GM10248 (cell line): ENCODE results near the gene DLK1.

Experiments
- CTCF ChIA-PET: fragments of 300-600 bp; sonication (Branson Sonifier 250); formaldehyde crosslinking; extraction: SDS; loops from one replicate; lab custom pipeline; 2021; ENCODE audit warnings: antibody characterized with exemption; lab: Yijun Ruan, JAX
- POLR2A ChIA-PET: fragments of 350-650 bp; sonication (Branson Sonifier 250); formaldehyde crosslinking; extraction: SDS; loops from one replicate; lab custom pipeline; 2020; ENCODE audit warnings: antibody characterized with exemption; lab: Yijun Ruan, JAX
- DNase-seq: peaks from one replicate; pipeline ENCODE4 v3.0.0; 2012; ENCODE audit errors: extremely low spot score
- TF ChIP-seq, protein P1 (sequence below): IDR thresholded peaks from 2 replicates; pipeline ENCODE4 v1.5.1; 2012; ENCODE audit warnings: mild to moderate bottlenecking, low read depth; ENCODE audit errors: extremely low read depth, missing control alignments, control extremely low read depth

The DLK1 gene

DNA sequence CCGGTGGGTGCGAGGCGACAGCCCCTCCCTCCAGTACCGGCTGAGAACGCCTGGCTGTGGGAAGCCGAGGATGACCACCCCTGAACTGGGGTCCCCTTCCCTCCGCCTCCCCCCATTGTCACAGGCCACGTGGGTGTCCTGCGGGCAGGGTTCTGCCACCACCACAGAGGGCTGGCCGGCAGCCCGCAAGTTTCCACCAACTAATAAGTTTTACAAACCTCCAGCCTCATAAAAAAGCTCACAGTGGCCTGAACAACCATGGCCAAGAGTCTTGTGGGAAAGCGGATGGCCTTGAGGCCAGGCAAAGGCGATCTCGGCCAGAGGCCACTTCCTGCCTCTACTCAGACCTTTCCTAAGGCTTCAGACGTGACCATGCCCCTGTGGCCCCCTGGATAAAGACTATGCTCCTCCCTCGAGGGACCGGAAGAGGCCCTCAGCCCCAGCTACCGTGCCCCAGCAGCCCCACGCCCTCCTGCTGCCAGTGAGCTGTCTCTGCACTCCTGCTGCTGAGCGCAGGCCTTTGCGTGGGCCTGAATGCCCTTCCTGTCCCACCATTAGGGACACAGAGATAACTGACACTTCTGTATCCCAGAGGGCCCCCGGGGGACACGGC is 46.1 kb upstream of the DLK1 start:
- no peak for DNase-seq
- ChIA-PET CTCF (no interaction called here), POLR2A (no interaction called here)
- TF ChIP-seq, protein P1, sequence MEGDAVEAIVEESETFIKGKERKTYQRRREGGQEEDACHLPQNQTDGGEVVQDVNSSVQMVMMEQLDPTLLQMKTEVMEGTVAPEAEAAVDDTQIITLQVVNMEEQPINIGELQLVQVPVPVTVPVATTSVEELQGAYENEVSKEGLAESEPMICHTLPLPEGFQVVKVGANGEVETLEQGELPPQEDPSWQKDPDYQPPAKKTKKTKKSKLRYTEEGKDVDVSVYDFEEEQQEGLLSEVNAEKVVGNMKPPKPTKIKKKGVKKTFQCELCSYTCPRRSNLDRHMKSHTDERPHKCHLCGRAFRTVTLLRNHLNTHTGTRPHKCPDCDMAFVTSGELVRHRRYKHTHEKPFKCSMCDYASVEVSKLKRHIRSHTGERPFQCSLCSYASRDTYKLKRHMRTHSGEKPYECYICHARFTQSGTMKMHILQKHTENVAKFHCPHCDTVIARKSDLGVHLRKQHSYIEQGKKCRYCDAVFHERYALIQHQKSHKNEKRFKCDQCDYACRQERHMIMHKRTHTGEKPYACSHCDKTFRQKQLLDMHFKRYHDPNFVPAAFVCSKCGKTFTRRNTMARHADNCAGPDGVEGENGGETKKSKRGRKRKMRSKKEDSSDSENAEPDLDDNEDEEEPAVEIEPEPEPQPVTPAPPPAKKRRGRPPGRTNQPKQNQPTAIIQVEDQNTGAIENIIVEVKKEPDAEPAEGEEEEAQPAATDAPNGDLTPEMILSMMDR, result no peak

GRCh38 chr14:100681111-100681510 is 45.6 kb upstream of the DLK1 start:
- POLR2A ChIA-PET, result no interaction called here
- DNase-seq, result no peak
- TF ChIP-seq, protein P1, result no peak
- CTCF ChIA-PET, result no interaction called here

DNA sequence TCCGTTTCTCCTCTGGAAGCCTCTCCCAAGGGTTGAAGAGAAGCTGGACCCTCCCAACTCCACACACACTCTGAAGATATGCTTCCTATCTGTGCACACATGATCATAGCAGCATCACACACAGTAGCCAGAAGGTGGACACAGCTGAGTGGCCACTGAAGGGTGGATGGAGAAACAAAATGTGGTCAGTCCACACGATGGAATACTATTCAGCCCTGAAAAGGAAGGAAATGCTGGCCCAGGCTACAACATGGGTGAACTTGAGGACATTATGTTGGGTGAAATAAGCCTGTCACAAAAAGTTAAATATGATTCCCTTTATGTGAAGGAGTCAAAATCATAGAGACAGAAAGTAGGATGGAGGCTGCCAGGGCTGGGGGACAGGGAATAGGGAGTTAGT is 43.9 kb upstream of the DLK1 start:
- DNase-seq, result no peak
- TF ChIP-seq, protein P1, result no peak
- ChIA-PET POLR2A (no interaction called here), CTCF (no interaction called here)

- ChIA-PET CTCF (interaction anchor here (1.0 kb wide), 2 partner anchors 10 to 21 kb away, joined by 3 read pairs; no protein-coding TSS in a partner anchor), POLR2A (no interaction called here)
- DNase-seq, result no peak
- TF ChIP-seq, protein P1, result no peak
Observed at GRCh38 chr14:100683578-100683977, 43.1 kb upstream of the DLK1 start.

- DNase-seq, result no peak
- TF ChIP-seq, protein P1, result no peak
- ChIA-PET POLR2A (no interaction called here), CTCF (interaction anchor here (1.0 kb wide), 2 partner anchors 11 to 21 kb away, joined by 3 read pairs; no protein-coding TSS in a partner anchor)
Observed at GRCh38 chr14:100684154-100684553, 42.5 kb upstream of the DLK1 start.

GRCh38 chr14:100684961-100685360 is 41.7 kb upstream of the DLK1 start:
- ChIA-PET POLR2A (interaction anchor here (0.6 kb wide), 1 partner anchor 318 kb away, joined by 11 read pairs; no protein-coding TSS in a partner anchor), CTCF (interaction anchor here (1.3 kb wide), 1 partner anchor 22 kb away, joined by 3 read pairs; no protein-coding TSS in a partner anchor)
- TF ChIP-seq, protein P1, result no peak
- DNase-seq, result no peak
